ENCODE data around the gene AUTS2.
"Not testable (repeated sequence)": the region's sequence is repeated elsewhere in the genome, so short reads cannot be mapped to it uniquely, and the experiment has no call there.

Gene AUTS2

DNA sequence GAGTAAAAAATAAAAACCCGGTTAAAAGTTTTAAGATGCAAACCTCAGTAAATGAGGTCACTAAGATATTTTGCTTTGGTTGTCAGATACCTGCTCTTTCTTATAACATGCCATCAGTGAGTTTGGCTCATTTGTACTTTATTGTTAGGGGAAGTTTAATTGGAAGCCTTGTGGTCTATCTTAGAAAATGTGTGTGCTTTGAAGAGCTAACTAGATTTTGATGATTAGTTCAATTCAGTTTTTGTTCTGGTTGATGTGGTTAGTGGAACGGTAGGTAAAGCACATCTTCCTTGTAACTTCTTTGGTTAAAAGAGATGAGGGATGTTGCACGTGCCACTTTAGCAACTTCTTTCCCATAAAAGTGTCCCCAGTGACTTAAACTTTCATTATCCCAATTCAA lies 1180.3 kb downstream of the AUTS2 start:
- DNase-seq = no peak

DNA sequence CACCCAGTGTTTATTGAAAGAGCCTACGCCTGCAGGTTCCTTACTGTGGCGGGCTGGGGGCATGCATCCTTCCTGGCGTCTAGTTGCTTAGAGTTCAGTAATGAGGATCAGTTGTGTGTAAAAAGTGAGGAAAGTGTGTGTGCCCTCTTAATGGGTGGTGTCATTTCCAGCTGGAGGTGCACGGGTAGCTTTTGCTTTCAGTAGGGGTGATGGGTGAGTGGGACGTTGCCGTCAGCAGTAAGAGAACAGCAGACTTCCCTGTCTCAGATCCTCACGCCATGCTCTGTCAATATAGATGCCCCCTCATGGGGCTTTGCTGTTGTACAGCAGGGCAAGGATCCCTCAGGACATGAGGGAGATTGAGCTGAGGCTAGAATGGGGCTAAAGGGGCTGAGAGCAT lies 1181.0 kb downstream of the AUTS2 start:
- no peak for DNase-seq

DNA sequence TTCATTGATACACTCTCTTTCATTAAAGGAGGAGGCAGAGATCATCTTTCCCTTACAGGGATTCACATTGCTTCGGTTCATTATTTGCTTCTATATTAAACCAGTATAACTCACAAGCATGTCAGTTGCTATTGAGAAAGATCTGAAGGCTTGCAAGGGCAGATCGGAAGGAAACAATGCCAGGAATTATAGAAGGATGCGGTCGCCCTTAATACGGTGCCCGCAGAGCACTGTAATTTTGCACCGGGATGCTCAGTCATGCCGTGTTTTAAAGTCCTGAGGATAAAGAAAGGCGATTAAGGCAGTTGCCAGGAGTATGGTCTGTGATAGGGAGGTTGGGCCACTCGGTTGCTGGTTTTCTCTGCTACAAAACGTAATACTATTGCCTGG lies 1183.6 kb downstream of the AUTS2 start:
- DNase-seq = no peak

DNA sequence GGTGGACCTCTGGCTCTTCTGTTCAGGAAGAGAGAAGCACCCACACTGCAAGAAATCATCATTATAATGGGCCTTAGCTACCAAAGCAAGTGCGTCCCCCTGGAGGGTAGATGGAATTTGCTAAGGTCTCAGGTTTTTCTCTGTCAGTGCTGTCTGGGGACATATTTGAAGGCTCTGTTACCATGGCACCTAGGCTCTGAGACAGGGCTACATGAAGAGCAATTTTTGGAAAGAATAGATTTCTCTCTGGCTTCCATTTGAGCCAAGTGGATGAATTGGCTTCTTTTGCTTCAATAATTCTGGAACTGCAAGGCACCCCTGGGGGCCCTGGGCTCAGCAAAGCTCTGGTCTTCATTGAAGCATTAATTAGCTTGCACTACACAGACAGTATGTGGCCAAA lies 1184.5 kb downstream of the AUTS2 start:
- peak in 1 of 2 experiments; percentile 43 for DNase-seq

DNA sequence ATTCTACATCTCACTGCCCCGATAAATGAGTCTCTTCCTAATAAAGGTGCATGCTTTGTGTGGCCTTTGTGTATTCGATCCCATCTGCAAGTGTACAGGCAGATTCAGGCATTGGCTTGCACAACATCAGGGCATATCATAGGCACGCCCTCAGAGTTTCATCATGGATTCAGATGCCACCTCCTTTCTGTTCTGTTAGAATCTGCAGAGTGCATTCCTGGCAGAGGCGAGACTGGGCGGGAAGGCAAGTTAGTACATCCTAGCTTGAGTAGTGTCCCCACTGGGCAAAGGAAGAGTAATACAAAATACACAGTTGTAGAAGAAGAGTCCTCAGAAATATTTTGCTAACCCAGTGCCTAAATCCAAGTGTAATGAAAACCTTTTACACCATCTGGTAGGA lies 1187.2 kb downstream of the AUTS2 start:
- no peak for DNase-seq

DNA sequence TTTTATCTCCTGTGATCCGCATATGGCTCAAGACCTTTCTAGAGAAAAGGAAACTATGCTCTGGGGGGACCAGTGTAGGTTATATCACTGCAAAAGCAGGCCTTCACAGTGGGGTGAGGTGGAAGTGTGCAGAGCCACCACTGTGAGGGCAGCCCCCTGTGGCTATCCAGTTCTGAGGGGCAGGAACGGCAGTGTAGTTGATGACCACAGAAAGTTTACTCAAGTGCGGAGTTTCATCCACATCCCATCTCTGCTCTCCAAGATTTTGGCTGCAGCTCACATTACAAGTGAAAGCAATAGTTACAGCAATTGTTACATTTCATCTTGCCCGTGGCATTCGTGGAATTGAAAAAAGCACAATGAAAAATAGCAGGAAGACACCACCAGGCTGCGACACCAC lies 1187.8 kb downstream of the AUTS2 start:
- DNase-seq = no peak

DNA sequence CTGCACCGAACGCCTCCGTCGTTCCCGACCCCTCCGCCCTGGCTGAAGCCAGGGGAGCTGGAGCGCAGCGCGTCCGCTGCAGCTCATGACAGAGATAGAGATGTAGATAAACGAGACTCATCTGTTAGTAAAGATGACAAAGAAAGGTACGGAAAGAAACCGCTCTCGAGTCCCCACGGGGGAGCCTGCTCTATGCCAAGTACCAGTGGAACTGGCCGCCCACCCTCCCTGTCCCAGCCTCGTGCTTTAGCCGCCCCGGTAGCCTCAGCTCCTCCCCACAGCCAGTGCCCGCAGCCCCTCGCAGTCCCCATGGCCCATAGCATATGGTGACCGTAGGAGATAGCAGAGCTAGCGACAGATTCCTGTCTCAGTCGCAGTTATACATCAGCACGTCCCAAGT lies 1189.0 kb downstream of the AUTS2 start:
- no peak for DNase-seq

DNA sequence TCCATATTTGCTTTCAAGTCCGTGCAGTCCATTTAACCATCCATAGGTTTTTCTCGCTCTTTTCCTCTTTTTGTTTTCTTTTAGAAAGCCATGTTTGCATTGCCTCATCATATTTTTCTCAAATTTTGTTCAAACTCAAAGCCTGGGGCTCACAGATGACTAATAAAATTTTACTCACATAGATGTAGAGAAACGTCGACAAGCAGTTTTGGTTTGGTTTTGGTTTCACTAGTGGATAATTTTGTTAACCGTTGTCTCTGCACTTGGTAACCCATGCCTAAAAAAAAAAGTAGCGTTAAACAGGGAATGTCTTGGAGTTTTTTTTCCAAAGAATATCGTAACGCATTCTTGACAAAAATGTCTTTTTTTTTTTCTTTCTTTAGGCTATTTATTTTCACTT lies 1189.5 kb downstream of the AUTS2 start:
- DNase-seq = no peak

DNA sequence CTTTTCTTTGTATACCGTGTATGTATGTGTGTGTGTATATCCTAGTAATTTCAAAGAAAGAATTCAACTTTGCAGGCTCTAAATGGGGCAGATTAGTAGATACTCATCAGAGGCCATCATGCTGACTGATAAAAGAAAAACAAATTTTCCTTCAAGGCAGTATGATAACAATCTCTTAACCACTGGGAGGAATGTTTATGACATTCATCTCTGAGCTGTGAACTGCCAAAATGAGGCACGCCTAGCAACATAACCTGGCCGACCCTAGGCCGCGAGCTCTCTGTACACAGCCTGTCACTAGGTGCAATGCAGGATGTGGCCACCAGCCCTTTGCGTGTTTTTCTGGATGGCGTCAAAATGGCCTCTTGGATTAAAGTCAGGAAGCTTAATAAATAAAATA lies 1190.0 kb downstream of the AUTS2 start:
- no peak for DNase-seq

DNA sequence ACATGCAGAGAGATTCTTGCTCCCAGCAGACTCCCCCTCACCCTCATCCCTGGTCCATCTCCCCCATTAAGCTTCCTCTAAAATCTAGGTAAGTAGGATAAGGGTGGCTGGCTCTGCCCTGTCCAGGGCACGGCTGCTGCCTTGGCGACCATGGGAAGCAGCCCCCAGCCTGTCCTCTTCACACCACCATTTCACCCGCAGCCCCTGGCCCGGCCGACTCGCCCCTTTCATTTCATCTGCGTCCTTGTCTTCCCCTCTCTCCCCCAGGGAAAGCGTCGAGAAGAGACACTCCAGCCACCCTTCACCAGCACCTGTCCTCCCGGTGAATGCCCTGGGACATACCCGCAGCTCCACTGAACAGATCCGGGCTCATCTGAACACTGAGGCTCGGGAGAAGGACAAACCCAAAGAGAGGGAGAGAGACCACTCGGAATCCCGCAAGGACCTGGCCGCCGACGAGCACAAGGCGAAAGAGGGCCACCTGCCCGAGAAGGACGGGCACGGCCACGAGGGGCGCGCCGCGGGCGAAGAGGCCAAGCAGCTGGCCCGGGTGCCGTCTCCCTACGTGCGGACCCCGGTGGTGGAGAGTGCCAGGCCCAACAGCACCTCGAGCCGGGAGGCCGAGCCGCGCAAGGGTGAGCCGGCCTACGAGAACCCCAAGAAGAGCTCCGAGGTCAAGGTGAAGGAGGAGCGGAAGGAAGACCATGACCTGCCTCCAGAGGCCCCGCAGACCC lies 1191.4 kb downstream of the AUTS2 start:
- DNase-seq = no peak

DNA sequence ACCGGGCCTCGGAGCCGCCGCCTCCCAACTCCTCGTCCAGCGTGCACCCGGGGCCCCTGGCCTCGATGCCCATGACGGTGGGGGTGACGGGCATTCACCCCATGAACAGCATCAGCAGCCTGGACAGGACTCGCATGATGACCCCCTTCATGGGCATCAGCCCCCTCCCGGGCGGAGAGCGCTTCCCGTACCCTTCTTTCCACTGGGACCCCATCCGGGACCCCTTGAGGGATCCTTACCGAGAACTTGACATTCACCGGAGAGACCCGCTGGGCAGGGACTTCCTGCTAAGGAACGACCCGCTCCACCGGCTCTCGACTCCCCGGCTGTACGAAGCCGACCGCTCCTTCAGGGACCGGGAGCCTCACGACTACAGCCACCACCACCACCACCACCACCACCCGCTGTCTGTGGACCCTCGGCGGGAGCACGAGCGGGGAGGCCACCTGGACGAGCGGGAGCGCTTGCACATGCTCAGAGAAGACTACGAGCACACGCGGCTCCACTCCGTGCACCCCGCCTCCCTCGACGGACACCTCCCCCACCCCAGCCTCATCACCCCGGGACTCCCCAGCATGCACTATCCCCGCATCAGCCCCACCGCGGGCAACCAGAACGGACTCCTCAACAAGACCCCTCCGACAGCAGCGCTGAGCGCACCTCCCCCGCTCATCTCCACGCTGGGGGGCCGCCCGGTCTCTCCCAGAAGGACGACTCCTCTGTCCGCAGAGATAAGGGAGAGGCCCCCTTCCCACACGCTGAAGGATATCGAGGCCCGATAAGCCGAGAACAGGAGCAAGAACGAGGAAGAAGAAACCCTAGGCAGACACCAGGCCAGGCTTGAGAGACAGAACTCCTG lies 1192.2 kb downstream of the AUTS2 start:
- no peak for DNase-seq

DNA sequence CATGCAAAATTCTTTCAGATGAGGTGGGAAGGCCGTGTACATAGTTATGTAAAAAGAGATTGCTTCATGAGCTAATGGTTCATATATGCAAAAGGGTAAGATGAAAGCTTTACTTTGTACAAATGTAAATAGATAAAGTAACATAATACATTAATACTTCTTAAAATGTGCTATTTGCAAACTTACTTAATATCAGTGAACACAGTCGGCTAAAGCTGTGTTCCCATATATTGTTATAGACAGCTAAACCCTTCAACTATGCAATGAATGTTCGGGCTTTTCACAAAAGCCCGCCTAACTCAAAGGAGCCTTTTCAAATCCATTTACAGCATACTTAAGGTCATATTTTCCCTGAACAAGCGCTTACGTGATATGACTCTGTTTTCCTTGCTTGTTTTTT lies 1193.1 kb downstream of the AUTS2 start:
- no peak for DNase-seq

DNA sequence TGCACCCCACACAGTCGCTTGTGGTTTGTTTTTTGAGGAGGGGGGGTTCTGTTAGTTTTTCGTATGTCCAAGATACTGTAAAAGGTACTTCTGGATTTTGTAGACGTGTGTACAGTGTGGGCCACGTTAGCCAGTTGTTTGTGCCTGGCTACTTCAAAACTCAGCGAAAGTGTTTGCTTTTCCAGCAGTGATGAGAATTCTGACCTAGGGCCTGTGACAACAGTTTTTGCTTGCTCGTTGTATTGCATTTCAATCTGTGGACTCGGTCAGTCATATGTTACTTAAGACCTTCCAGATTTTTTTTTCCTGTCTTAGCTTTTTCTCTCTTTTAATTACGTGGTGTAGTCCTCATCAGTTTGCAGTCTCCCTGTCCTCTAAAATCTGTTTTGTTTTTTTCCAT lies 1194.8 kb downstream of the AUTS2 start:
- no peak for DNase-seq

DNA sequence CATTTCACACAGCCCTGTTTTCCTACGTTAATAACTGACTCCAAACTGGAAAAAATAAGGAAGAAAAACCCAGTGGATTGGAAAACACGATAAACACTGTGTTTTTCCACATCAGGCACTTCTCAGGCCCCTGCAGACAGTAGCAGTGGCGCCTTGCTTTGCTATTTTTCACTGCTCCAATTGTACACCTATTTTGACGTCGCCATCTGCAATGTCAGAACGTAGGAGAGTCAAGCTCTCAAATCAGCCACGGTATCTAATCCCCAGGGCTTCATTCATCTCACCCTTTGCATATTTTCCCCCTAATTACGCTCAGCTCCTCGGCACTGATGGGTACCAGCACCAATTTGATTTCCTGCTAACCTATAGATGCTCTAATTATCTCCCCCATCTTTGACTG lies 1195.5 kb downstream of the AUTS2 start:
- no peak for DNase-seq

DNA sequence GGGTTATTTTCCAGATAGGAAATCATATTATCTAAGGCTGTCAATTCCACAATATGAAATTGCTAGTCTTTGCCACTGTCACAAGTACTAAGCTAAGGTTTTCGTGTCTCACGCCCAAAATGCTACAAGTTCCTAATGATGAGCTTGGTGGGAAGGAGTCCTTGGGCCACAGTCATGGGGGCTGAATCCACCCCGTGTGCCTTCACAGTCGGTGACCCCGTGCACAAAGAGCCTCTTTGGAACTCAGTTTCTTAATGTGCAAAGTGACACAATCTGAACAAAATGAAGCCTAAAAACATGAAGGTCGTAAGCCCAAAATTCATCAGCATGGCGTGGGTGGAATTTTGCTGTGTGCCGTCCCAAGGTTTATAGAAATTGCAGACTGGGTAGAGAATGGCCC lies 1196.7 kb downstream of the AUTS2 start:
- no peak for DNase-seq

DNA sequence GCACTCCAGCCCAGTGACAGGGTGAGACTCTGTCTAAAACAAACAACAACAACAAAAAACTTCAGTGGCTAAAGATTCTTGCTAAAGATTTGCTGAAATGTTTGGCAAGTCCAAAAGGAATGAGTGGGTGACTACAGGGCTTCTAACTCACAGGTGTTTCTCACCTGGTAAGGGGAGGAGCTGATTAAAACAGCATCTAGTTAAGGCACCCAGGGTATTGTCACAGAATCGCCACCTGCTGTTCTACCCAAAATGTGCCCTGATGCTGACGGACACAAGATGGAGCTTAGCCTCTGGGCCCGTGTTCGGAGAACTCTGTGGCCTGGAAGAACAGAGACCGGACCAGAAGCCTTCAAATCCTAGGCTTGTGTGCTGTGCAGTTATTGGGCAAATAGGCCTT lies 1197.7 kb downstream of the AUTS2 start:
- no peak for DNase-seq

DNA sequence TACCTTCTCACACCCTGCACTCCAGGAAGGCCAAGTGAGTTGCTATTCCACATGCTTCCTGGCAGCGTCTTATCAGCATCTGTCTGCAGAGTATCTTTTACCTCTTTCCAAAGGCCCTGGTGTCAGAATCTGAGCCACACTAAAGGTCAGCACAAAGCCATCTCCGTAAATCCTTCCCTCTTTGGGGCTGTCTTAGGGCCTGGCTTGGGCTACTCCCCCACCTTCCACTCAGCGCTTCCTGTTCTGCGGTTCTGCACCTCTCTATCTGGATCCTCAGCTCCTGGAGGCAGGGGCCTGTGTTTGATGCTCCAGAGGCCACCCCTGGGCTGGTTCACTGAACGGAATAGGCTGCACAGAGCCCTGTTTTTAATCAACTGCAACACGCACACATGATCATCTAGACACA lies 1198.8 kb downstream of the AUTS2 start:
- no peak for DNase-seq

DNA sequence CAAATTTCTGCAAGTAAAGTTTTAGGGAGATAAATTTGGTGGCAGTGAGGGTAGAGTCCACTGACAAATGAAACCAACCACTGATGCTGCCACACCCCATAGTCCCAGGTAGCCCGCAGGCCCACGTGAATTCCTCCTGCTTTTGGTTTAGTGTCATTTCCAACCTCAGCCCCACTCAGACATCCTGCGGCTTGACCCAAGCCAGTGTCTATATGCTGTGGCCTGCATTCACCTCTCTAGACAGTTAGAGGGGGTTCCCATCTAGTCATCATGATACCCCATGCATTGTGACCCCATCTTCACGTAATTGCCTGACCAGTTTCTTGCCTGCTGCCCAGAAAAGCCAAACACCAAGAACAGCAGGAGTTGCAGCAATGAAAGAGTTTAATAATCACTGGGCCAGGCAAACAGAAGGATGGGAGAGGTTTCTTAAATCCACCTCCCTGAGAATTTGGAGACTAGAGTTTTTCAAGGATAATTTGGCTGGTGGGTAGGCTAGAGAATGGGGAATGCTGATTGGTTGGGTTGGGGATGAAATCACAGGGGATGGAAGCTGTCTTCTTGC lies 1201.6 kb downstream of the AUTS2 start:
- no peak for DNase-seq

DNA sequence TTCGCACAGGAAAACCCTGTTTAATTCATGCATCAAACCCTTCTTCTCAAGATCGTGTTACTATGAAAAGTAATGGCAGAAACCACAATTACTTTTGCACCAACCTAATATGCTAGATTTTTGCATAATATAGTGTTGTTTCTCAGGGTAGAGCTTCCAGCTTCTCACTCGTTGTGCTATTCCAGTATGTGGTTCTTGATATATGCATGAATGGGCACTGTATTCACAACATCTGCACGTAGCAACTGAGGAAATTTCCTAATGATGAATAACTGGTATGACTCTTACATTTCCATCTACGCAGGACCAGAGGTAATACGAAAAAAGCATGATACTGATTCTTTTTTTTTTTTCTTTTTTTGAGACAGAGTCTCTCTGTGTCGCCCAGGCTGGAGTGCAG lies 1207.1 kb downstream of the AUTS2 start:
- DNase-seq = no peak

DNA sequence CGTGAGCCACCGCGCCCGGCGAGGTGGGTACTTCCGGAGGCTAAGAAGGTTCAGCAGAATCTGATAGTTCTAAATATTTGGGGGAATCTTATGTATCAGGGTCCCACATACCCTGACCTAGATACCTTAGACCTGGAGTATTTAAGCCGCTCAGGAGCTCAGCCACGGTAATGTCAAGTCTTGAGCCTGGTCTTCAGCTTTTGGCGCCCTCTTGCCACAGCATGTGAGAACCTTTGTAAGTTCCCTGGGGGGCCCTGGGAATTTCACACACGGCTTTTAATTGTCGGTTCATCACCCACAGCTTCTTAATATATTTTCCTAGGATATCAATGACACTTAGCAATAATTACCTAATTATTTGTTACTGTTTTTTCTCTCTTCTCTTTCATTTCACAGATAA lies 1209.4 kb downstream of the AUTS2 start:
- DNase-seq = no peak

DNA sequence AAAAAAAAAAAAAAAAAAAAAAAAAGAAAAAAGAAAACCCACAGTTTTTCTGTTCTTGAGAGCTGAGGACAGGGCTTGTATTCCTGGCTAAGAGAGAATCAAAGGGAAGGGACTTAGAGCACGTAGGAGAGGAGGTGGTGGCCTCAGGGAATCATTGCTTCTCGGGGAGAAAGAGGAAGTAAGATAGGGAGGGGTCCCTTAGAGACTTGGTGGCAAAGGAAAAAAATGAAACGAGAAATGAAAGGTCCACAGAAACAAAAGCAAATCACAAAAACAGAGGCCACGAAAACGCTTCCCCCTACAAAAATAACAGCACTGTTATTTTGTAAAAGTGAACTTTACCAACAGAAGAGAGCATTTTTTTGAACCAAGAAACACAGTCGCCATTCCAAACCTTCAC lies 1210.6 kb downstream of the AUTS2 start:
- no peak for DNase-seq

DNA sequence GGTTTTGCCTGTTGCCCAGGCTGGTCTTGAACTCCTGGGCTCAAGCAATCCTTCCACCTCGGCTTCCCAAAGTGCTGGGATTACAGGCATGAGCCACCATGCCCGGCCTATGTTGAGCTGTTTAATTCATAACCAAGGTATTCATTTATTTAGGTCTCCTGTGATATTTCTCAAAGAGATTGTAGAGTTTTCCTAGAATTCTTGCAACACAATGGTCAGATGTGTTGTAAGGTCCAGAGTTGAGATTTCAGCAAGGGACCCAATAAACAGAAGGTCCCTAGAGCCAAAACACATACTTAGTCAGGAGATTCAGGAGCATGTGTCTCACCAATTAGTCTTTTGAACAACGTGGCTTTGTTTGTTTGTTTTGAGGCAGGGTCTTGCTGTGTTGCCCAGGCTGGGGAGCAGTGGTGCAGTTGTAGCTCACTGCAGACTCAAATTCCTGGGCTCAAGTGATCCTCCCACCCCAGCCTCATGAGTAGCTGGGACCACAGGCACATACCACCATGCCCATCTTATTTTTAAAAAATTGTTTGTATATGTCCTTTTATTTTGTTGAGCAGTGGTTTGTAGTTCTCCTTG lies 1212.4 kb downstream of the AUTS2 start:
- DNase-seq = no peak

DNA sequence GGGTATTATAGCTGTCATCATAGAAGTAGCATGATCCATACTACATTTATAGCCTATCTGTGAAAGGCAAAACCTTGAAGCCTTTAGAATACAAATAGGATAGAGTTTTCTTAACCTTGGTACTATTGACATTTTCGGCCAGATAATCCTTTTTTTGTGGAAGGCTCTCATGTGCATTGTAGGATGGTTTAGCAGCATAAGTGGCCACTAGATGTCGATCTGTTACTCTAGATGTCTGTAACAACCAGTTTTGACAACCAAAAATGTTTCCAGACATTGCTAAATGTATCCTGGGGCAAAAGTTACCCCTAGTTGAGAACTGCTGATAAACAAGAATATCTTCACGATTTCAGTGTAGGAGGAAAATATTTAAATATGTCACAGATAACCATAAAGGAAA lies 1214.2 kb downstream of the AUTS2 start:
- DNase-seq = no peak

DNA sequence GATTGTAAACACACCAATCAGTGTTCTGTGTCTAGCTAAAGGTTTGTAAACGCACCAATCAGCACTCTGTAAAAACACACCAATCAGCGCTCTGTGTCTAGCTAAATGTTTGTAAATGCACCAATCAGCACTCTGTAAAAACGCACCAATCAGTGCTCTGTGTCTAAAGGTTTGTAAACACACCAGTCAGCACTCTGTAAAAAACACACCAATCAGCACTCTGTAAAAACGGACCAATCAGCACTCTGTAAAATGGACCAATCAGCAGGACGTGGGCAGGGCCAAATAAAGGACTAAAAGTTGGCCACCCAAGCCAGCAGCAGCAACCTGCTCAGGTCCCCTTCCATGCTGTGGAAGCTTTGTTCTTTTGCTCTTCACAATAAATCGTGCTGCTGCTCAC lies 1224.2 kb downstream of the AUTS2 start:
- DNase-seq = not testable (repeated sequence)
